Measurements from ENCODE around the gene FKBP9. TPM values are rescaled to one million over a fixed set of nuclear protein-coding genes. Genes with fewer than 3 reads are reported as not detected.
A peak's percentile ranks its signal among the peaks of the same experiment; 100 is the strongest.

Gene FKBP9
- total RNA-seq, 1 experiment from 2014 or later: 139 TPM

- ChIA-PET POLR2A (interaction anchor here (1.0 to 7.7 kb wide), 19 partner anchors 8 to 310 kb away, joined by 3 to 115 read pairs (median 5); partner anchors contain the start of genes FKBP9, KBTBD2, NT5C3A and RP9), CTCF (interaction anchor here (0.6 to 2.4 kb wide), 9 partner anchors 8 to 276 kb away, joined by 3 to 17 read pairs (median 5); no protein-coding TSS in a partner anchor)
- no peaks in the 10 kb centered on the region for H3K36me3 Mint-ChIP-seq (ENCODE audit: insufficient read depth, unreplicated experiment)
- no peaks in the 10 kb centered on the region for H3K9me3 Mint-ChIP-seq (ENCODE audit: unreplicated experiment)
- H3K27ac Mint-ChIP-seq (ENCODE audit: low read depth, unreplicated experiment): peak overlapping the region; percentile 76
- TSS peak; percentile 92 for BruUV-seq (replicated peaks)
- peak; percentile 86 for DNase-seq (ENCODE audit: unreplicated experiment)
- no peaks in the 10 kb centered on the region for H3K27me3 Mint-ChIP-seq (ENCODE audit: insufficient read depth, unreplicated experiment)
- peaks cover 18% of the 10 kb centered on the region for H3K4me1 Mint-ChIP-seq (ENCODE audit: insufficient read depth, unreplicated experiment)
- H3K4me3 Mint-ChIP-seq (ENCODE audit: unreplicated experiment): peak overlapping the region; percentile 65
- intact Hi-C loops (cut with micrococcal nuclease): loop anchor here (5.0 kb wide), 1 partner anchor 84 kb away; the partner anchor contains the start of gene FKBP9
- no peak for TF ChIP-seq CTCF (IDR thresholded peaks at IDR 0.05; ENCODE audit: unreplicated experiment)
Measured at GRCh38 chr7:33040803-33041516, 83.7 kb downstream of the FKBP9 start.

DNA sequence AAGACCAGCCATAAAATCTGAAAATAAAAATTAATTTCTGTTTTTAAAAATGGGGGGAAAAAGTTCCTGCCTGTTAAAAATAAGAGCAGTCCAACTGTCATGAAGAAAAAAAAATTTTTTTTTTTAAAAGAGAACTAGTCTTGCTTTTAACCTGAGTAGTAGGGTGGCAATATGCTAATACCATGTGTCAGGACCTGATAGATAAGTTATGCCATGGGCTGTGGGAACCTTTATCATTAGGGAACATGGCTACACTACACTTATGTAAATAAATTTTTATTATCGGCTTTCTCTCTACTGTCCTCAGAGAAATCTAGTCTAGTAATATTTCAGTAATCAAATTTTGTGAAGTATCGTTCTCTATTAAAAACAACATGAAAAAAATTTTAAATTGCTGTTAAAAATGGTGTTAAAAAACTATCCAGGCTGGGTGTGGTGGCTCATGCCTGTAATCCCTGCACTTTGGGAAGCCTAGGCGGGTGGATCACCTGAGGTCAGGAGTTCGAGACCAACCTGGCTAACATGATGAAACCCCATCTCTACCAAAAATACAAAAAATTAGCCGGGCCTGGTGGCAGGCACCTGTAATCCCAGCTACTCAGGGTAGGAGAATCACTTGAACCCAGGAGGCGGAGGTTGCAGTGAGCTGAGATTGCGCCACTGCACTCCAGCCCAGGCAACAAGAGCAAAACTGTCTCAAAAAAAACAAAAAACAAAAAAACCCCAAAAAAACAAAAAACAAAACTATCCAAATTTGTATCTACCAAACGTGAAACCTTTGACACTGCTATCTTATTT lies 84.6 kb downstream of the FKBP9 start:
- ChIA-PET POLR2A (interaction anchor here (1.5 to 7.7 kb wide), 7 partner anchors 7 to 150 kb away, joined by 3 to 115 read pairs (median 28); partner anchors contain the start of genes FKBP9, KBTBD2 and NT5C3A), CTCF (interaction anchor here (1.9 kb wide), 1 partner anchor 19 kb away, joined by 9 read pairs; no protein-coding TSS in a partner anchor)
- TF ChIP-seq CTCF (IDR thresholded peaks at IDR 0.05; ENCODE audit: unreplicated experiment): no peak
- peak overlapping the region; percentile 76 for H3K27ac Mint-ChIP-seq (ENCODE audit: low read depth, unreplicated experiment)
- no peak for DNase-seq (ENCODE audit: unreplicated experiment)
- BruUV-seq (replicated peaks): no TSS peak
- no peak overlapping the region for H3K4me3 Mint-ChIP-seq (ENCODE audit: unreplicated experiment)
- intact Hi-C loops (cut with micrococcal nuclease): loop anchor here (5.0 kb wide), 1 partner anchor 85 kb away; the partner anchor contains the start of gene FKBP9
- H3K27me3 Mint-ChIP-seq (ENCODE audit: insufficient read depth, unreplicated experiment): no peaks in the 10 kb centered on the region
- no peaks in the 10 kb centered on the region for H3K9me3 Mint-ChIP-seq (ENCODE audit: unreplicated experiment)
- peaks cover 18% of the 10 kb centered on the region for H3K4me1 Mint-ChIP-seq (ENCODE audit: insufficient read depth, unreplicated experiment)
- no peaks in the 10 kb centered on the region for H3K36me3 Mint-ChIP-seq (ENCODE audit: insufficient read depth, unreplicated experiment)

- H3K4me1 Mint-ChIP-seq (ENCODE audit: insufficient read depth, unreplicated experiment): peaks cover 9% of the 10 kb centered on the region
- TF ChIP-seq CTCF (IDR thresholded peaks at IDR 0.05; ENCODE audit: unreplicated experiment): no peak
- intact Hi-C loops (cut with micrococcal nuclease): loop anchor here (5.0 kb wide), 1 partner anchor 86 kb away; the partner anchor contains the start of gene FKBP9
- BruUV-seq (replicated peaks): no TSS peak
- H3K4me3 Mint-ChIP-seq (ENCODE audit: unreplicated experiment): no peak overlapping the region
- H3K36me3 Mint-ChIP-seq (ENCODE audit: insufficient read depth, unreplicated experiment): no peaks in the 10 kb centered on the region
- DNase-seq (ENCODE audit: unreplicated experiment): no peak
- ChIA-PET POLR2A (interaction anchor here (0.6 to 7.7 kb wide), 9 partner anchors 10 to 154 kb away, joined by 3 to 115 read pairs (median 3); partner anchors contain the start of gene NT5C3A), CTCF (interaction anchor here (0.6 to 1.0 kb wide), 3 partner anchors 11 to 242 kb away, joined by 3 to 4 read pairs (median 4); no protein-coding TSS in a partner anchor)
- no peaks in the 10 kb centered on the region for H3K27me3 Mint-ChIP-seq (ENCODE audit: insufficient read depth, unreplicated experiment)
- peak overlapping the region; percentile 40 for H3K27ac Mint-ChIP-seq (ENCODE audit: low read depth, unreplicated experiment)
- H3K9me3 Mint-ChIP-seq (ENCODE audit: unreplicated experiment): no peaks in the 10 kb centered on the region
Measured at GRCh38 chr7:33043501-33044400, 86.5 kb downstream of the FKBP9 start.

All from MCF 10A (cell line).